ENCODE results near the gene SIL1.
"Not testable (repeated sequence)": the region's sequence is repeated elsewhere in the genome, so short reads cannot be mapped to it uniquely, and the experiment has no call there.

Gene SIL1

GRCh38 chr5:139192906-139193305, 5.3 kb downstream of the SIL1 start:
- not testable (repeated sequence) for H3K4me1 ChIP-seq (ENCODE audit: insufficient read depth, low read length); H3K4me3 ChIP-seq (ENCODE audit: low read length); H3K36me3 ChIP-seq (ENCODE audit: insufficient read depth, low read length); H3K27me3 ChIP-seq (ENCODE audit: insufficient read depth, low read length); H3K9me3 ChIP-seq (ENCODE audit: low read length); H2AFZ ChIP-seq (ENCODE audit: low read depth, low read length)

GRCh38 chr5:139191954-139192353, 6.2 kb downstream of the SIL1 start:
- H3K4me3 ChIP-seq (ENCODE audit: low read length); H3K36me3 ChIP-seq (ENCODE audit: insufficient read depth, low read length); H2AFZ ChIP-seq (ENCODE audit: low read depth, low read length); H3K27me3 ChIP-seq (ENCODE audit: insufficient read depth, low read length); H3K4me1 ChIP-seq (ENCODE audit: insufficient read depth, low read length); H3K9me3 ChIP-seq (ENCODE audit: low read length): not testable (repeated sequence)

- peaks cover 2% of the 10 kb centered on the region for H3K36me3 ChIP-seq (ENCODE audit: insufficient read depth, low read length)
These were observed 8.0 kb downstream of the SIL1 start for GRCh38 chr5:139190125-139190524.

GRCh38 chr5:139188558-139189270, 9.5 kb downstream of the SIL1 start:
- Histone ChIP-seq H3K4me3 (ENCODE audit: low read length) (no peak overlapping the region), H3K4me1 (ENCODE audit: insufficient read depth, low read length) (no peaks in the 10 kb centered on the region), H3K9me3 (ENCODE audit: low read length) (peaks cover 5% of the 10 kb centered on the region), H3K27me3 (ENCODE audit: insufficient read depth, low read length) (no peaks in the 10 kb centered on the region), H3K36me3 (ENCODE audit: insufficient read depth, low read length) (peaks cover 2% of the 10 kb centered on the region), H2AFZ (ENCODE audit: low read depth, low read length) (no peak overlapping the region)

More at GRCh38 chr5:139190125-139190524, 8.0 kb downstream of the SIL1 start:
- H2AFZ ChIP-seq (ENCODE audit: low read depth, low read length), result no peak overlapping the region
- H3K9me3 ChIP-seq (ENCODE audit: low read length), result peaks cover 5% of the 10 kb centered on the region
- no peaks in the 10 kb centered on the region for H3K4me1 ChIP-seq (ENCODE audit: insufficient read depth, low read length)
- no peak overlapping the region for H3K4me3 ChIP-seq (ENCODE audit: low read length)
- no peaks in the 10 kb centered on the region for H3K27me3 ChIP-seq (ENCODE audit: insufficient read depth, low read length)

GRCh38 chr5:139186752-139187326, 11.3 kb downstream of the SIL1 start:
- no peaks in the 10 kb centered on the region for H3K27me3 ChIP-seq (ENCODE audit: insufficient read depth, low read length)
- H3K36me3 ChIP-seq (ENCODE audit: insufficient read depth, low read length), result no peaks in the 10 kb centered on the region
- peaks cover 5% of the 10 kb centered on the region for H3K4me1 ChIP-seq (ENCODE audit: insufficient read depth, low read length)
- H2AFZ ChIP-seq (ENCODE audit: low read depth, low read length), result no peak overlapping the region
- no peak overlapping the region for H3K4me3 ChIP-seq (ENCODE audit: low read length)
- H3K9me3 ChIP-seq (ENCODE audit: low read length), result peaks cover 3% of the 10 kb centered on the region

GRCh38 chr5:139186261-139186660, 11.9 kb downstream of the SIL1 start:
- Histone ChIP-seq H3K4me1 (ENCODE audit: insufficient read depth, low read length) (peaks cover 11% of the 10 kb centered on the region), H3K36me3 (ENCODE audit: insufficient read depth, low read length) (no peaks in the 10 kb centered on the region), H3K27me3 (ENCODE audit: insufficient read depth, low read length) (no peaks in the 10 kb centered on the region), H2AFZ (ENCODE audit: low read depth, low read length) (no peak overlapping the region), H3K4me3 (ENCODE audit: low read length) (no peak overlapping the region), H3K9me3 (ENCODE audit: low read length) (peaks cover 3% of the 10 kb centered on the region)

DNA sequence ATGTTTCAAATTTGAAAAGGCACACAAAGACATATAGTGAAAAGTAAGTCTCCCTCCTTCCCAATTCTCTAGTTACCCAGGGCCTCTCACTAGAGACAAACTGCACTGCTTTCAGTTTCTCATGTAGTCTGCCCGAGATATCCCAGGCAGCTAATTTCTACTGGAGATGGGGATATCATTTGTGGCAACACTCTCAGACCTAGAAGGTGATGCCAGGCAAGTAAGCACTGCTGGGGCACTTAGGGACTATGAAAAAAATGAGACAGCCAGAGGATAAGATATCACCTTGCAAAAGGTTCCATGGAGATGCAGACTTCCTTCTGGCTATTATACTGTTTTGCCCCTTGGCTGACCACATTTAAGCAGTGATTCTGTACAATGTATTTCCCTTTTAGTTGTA, 12.6 kb downstream of the SIL1 start:
- Histone ChIP-seq H2AFZ (ENCODE audit: low read depth, low read length) (no peak overlapping the region), H3K9me3 (ENCODE audit: low read length) (peaks cover 3% of the 10 kb centered on the region), H3K4me1 (ENCODE audit: insufficient read depth, low read length) (peaks cover 13% of the 10 kb centered on the region), H3K4me3 (ENCODE audit: low read length) (no peak overlapping the region), H3K36me3 (ENCODE audit: insufficient read depth, low read length) (no peaks in the 10 kb centered on the region), H3K27me3 (ENCODE audit: insufficient read depth, low read length) (no peaks in the 10 kb centered on the region)

DNA sequence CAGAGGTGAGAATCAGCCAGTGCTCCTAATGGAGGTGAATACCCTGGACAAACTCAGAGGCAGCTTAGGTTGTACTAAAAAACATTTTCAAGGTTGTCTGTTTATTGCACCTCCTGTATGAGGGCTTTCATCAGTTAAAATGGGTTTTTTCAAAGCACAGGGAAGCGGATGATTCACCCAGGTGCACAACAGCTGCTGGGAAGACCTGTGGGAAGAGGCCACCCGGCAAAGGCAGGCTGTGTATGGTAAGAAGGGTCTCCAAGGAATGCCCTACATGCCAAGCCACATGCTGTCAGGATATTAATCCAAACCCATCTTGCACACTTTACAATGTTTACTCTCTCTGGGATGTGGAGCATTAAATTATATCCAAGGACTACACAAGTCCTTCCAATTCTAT, 14.7 kb downstream of the SIL1 start:
- Histone ChIP-seq H3K36me3 (ENCODE audit: insufficient read depth, low read length) (no peaks in the 10 kb centered on the region), H3K4me1 (ENCODE audit: insufficient read depth, low read length) (peaks cover 24% of the 10 kb centered on the region), H3K27me3 (ENCODE audit: insufficient read depth, low read length) (no peaks in the 10 kb centered on the region), H2AFZ (ENCODE audit: low read depth, low read length) (no peak overlapping the region), H3K4me3 (ENCODE audit: low read length) (no peak overlapping the region), H3K9me3 (ENCODE audit: low read length) (peaks cover 3% of the 10 kb centered on the region)

DNA sequence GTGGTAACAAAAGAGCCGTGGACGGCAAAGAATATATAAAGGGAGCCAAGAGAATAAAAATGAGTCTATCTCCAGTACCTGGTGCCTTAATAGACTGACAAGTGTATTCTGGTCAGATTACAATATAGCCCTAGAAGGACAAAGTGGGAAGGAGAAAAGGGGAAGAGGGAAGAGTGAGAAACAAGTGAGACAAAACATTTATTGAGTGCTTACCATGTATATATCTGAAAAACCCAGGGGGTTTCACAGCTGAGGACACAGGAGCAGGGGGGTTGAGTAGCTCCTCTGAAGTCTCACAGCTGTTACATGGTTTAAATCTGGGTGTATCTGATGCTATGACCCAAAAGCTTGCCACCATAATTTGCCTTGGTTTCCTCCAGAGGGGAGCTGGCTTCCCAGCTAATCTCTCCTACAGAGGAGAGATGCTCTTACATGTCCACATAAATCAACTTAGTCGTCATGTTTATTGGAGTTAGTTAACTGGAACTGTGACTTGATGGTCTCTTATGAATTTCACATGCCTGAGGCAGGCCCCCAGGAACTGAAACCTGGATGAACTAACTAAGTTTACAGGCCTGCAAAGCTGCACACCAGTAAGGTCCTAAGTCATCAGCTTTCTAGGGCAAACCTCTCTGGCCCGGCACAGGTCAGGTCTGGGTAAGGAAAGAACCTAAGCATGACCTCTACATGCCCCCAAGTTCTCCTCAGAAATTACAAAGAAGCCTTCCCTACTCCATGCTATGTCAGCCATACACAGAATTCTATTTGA, 15.5 kb downstream of the SIL1 start:
- Histone ChIP-seq H3K36me3 (ENCODE audit: insufficient read depth, low read length) (no peaks in the 10 kb centered on the region), H3K9me3 (ENCODE audit: low read length) (peaks cover 2% of the 10 kb centered on the region), H3K4me1 (ENCODE audit: insufficient read depth, low read length) (peaks cover 32% of the 10 kb centered on the region), H3K27me3 (ENCODE audit: insufficient read depth, low read length) (no peaks in the 10 kb centered on the region), H2AFZ (ENCODE audit: low read depth, low read length) (no peak overlapping the region), H3K4me3 (ENCODE audit: low read length) (no peak overlapping the region)

DNA sequence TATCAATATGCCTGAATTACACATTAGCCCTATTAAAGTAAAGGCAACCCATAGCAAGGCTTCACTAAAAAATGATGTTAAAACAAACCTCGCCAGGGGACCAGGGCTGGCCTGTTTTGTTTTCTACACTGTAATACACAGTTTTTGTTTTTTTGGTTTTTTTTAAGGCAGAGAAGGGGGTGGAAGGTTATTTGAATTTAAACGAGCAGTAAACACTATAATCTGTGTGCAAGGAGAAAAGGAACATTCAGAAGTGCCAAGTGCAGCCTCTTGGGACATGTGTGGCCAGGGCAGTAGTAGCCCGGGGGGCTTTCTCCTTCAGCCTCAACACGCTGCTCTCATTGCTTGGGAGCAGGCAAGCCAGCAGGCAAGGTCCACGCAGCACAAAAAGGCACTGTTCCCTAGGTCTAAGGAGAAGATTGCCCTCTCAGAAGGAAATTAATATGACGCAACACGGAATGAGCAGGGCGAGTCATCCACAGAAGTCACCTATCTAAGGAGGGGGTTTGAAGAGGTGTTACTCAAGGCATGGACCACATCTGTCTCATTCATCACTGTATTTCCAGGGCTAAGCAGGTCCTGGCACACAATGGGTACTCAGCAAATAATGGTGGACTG, 16.2 kb downstream of the SIL1 start:
- no peaks in the 10 kb centered on the region for H3K36me3 ChIP-seq (ENCODE audit: insufficient read depth, low read length)
- peaks cover 32% of the 10 kb centered on the region for H3K4me1 ChIP-seq (ENCODE audit: insufficient read depth, low read length)

GRCh38 chr5:139181322-139181730, 16.8 kb downstream of the SIL1 start:
- Histone ChIP-seq H2AFZ (ENCODE audit: low read depth, low read length) (no peak overlapping the region), H3K36me3 (ENCODE audit: insufficient read depth, low read length) (no peaks in the 10 kb centered on the region), H3K4me3 (ENCODE audit: low read length) (no peak overlapping the region), H3K27me3 (ENCODE audit: insufficient read depth, low read length) (no peaks in the 10 kb centered on the region), H3K4me1 (ENCODE audit: insufficient read depth, low read length) (peaks cover 32% of the 10 kb centered on the region), H3K9me3 (ENCODE audit: low read length) (no peaks in the 10 kb centered on the region)

More for the DNA sequence above, 16.2 kb downstream of the SIL1 start:
- Histone ChIP-seq H2AFZ (ENCODE audit: low read depth, low read length) (no peak overlapping the region), H3K27me3 (ENCODE audit: insufficient read depth, low read length) (no peaks in the 10 kb centered on the region), H3K4me3 (ENCODE audit: low read length) (no peak overlapping the region), H3K9me3 (ENCODE audit: low read length) (peaks cover 2% of the 10 kb centered on the region)

GRCh38 chr5:139180850-139181249, 17.3 kb downstream of the SIL1 start:
- Histone ChIP-seq H3K27me3 (ENCODE audit: insufficient read depth, low read length) (no peaks in the 10 kb centered on the region), H3K36me3 (ENCODE audit: insufficient read depth, low read length) (no peaks in the 10 kb centered on the region), H3K9me3 (ENCODE audit: low read length) (no peaks in the 10 kb centered on the region), H3K4me3 (ENCODE audit: low read length) (no peak overlapping the region), H3K4me1 (ENCODE audit: insufficient read depth, low read length) (peaks cover 32% of the 10 kb centered on the region), H2AFZ (ENCODE audit: low read depth, low read length) (no peak overlapping the region)
